ENCODE results near the gene ATG7.

Gene ATG7

DNA sequence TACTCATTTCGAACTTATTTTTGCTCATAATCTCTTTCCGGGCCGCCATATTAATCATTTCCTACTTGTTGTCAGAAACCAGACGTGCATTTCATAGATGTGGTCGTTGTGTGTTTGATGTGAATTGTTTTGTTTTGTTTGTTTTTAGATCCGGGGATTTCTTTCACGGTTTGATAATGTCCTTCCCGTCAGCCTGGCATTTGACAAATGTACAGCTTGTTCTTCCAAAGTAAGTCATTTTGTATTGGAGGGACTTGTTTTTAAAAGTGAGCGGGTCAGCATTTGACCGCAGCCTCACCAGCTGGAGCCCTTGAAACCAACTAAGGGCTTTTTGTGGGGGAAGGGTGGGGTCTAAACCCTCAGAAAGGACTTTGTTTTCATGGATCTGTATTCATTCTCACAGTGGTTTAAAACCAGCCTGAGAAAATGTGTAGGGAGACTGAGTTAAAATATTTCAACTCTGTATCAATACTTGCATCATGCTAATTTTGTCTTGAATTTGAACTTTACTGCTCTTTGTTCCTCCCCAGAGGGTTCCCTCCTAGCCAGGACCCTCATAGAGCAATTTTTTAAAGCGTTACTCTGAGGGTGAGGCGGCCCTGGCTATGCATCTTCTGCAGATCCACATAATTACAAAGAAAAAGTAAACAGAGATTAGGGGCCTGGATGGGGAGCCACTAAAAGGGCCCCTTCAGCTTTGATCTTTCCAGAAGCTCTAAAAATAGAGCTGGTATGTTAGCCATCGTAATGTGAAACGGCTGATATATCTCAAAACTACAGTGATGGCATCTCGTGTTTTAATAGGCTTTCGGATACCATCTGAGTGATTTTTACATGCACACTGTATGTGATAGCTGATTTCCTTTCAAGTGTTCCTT, 107.9 kb downstream of the ATG7 start:
- no peak for DNase-seq (ENCODE audit: low read depth)
- H3K4me3 ChIP-seq (ENCODE audit: low read depth, low read length) = no peak overlapping the region
- TF ChIP-seq, protein P1, sequence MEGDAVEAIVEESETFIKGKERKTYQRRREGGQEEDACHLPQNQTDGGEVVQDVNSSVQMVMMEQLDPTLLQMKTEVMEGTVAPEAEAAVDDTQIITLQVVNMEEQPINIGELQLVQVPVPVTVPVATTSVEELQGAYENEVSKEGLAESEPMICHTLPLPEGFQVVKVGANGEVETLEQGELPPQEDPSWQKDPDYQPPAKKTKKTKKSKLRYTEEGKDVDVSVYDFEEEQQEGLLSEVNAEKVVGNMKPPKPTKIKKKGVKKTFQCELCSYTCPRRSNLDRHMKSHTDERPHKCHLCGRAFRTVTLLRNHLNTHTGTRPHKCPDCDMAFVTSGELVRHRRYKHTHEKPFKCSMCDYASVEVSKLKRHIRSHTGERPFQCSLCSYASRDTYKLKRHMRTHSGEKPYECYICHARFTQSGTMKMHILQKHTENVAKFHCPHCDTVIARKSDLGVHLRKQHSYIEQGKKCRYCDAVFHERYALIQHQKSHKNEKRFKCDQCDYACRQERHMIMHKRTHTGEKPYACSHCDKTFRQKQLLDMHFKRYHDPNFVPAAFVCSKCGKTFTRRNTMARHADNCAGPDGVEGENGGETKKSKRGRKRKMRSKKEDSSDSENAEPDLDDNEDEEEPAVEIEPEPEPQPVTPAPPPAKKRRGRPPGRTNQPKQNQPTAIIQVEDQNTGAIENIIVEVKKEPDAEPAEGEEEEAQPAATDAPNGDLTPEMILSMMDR (IDR thresholded peaks at IDR 0.05; ENCODE audit: insufficient read depth, low read depth, low read length, missing control alignments) = no peak

DNA sequence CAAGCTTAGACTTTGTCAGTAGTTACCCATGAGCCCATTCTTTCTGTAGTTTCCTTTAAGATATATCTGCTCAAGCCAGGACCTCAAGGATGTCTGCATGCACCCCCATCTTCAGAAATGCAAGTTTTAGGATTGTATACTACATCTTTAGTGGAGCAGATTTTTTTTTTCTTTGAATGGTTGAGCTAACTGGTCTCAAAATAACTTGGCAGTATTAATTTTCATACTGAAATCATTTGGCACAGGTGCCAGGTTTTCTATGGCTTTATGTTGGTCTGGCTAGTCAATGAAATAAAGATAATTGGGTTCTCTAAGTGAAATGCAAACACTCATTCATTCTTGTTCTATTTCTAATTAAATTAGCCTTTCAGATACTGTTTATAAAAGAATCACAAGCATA, 108.9 kb downstream of the ATG7 start:
- DNase-seq (ENCODE audit: low read depth) = no peak
- TF ChIP-seq, protein P1 (IDR thresholded peaks at IDR 0.05; ENCODE audit: insufficient read depth, low read depth, low read length, missing control alignments) = no peak
- no peak overlapping the region for H3K4me3 ChIP-seq (ENCODE audit: low read depth, low read length)

DNA sequence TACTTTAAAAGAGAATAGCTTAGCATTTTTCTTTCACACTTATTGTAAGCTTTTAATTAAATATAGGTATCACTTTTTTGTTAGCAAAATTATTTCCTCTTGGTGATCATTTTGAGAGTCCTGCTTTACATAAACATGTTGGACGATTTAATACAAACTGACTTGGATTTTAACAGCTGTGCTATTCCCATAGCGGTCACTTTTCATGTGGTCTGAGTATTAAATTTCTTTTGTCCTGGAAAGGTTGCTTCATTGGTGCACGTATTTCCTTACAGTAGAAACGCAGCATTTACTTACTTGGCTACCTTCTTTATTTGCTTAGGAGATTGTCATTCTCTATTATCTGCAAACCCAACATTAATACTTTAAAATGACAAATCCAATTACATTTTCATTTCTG, 109.4 kb downstream of the ATG7 start:
- no peak overlapping the region for H3K4me3 ChIP-seq (ENCODE audit: low read depth, low read length)
- TF ChIP-seq, protein P1 (IDR thresholded peaks at IDR 0.05; ENCODE audit: insufficient read depth, low read depth, low read length, missing control alignments) = no peak
- DNase-seq (ENCODE audit: low read depth) = no peak

DNA sequence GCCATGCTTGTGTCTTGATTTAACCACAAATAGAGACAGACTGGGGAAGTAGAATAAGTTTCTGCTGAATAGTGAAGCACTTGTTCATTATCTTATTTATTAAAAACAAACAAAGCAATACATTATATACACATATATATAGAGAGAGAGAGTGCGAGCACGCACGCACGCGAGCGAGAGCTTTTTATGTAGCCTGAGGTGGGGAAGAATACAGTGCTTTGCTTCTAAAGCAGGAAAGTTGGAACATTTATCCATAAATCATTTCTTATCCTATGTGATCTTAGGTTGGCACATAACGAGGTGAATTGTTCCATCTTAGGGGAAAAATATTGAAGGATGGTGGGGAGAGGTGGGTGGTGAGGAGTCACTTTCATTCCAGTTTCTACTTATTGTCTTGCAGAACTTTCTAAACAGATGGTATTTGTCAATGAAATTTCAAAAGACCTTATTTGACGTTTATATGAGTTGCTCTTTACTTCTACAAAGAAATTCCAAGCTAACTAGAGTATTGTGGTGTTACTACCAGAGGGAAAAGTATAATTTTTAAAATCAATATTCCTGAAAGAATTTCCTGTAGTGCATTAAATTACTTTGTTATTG, 110.0 kb downstream of the ATG7 start:
- no peak overlapping the region for H3K4me3 ChIP-seq (ENCODE audit: low read depth, low read length)
- DNase-seq (ENCODE audit: low read depth) = no peak
- TF ChIP-seq, protein P1 (IDR thresholded peaks at IDR 0.05; ENCODE audit: insufficient read depth, low read depth, low read length, missing control alignments) = no peak

DNA sequence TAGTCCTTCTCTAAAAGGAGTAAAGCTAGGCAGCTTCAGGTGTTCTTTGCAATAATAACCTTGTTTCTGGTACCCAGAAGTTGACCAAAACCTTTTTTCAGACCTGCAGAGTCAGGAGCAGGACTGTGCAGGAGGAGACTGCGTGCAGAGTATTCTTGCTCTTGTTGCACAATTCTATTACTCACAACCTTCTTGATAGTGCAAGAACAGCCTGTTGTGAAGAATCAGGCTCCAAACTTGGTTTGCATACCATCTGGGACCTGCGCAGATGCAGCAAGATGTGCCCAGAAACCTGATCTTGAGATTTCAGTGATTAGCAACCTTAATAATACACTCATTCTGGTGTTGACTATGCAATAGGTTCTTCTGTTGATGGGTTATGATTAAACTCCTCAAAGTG, 111.9 kb downstream of the ATG7 start:
- DNase-seq (ENCODE audit: low read depth) = no peak
- TF ChIP-seq, protein P1 (IDR thresholded peaks at IDR 0.05; ENCODE audit: insufficient read depth, low read depth, low read length, missing control alignments) = no peak
- H3K4me3 ChIP-seq (ENCODE audit: low read depth, low read length) = no peak overlapping the region

DNA sequence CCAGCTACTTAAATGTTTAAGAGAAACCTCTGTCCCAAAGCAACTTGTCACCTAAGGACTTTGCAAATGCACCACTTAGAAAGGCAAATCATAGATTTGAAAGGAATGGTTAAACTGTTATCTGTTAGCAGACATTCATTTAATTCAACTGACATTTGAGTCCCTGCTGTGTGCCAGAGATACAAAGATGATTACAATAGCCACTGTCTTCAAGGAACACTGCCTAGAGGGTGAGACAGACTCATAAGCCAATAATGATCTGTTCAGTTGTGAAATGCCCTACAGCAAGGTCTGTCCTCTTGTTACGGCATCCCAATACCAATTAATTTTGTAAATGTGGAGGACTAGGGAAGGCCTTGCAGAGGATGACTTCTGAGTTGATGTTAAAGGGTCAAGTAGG, 113.1 kb downstream of the ATG7 start:
- H3K4me3 ChIP-seq (ENCODE audit: low read depth, low read length) = no peak overlapping the region
- TF ChIP-seq, protein P1 (IDR thresholded peaks at IDR 0.05; ENCODE audit: insufficient read depth, low read depth, low read length, missing control alignments) = no peak
- DNase-seq (ENCODE audit: low read depth) = no peak
